ENCODE data around the gene FKBP5. TPM values are rescaled to one million over a fixed set of nuclear protein-coding genes. Genes with fewer than 3 reads are reported as not detected.

The FKBP5 gene
- total RNA-seq, 1 donor from 2014 or later: 246 TPM

DNA sequence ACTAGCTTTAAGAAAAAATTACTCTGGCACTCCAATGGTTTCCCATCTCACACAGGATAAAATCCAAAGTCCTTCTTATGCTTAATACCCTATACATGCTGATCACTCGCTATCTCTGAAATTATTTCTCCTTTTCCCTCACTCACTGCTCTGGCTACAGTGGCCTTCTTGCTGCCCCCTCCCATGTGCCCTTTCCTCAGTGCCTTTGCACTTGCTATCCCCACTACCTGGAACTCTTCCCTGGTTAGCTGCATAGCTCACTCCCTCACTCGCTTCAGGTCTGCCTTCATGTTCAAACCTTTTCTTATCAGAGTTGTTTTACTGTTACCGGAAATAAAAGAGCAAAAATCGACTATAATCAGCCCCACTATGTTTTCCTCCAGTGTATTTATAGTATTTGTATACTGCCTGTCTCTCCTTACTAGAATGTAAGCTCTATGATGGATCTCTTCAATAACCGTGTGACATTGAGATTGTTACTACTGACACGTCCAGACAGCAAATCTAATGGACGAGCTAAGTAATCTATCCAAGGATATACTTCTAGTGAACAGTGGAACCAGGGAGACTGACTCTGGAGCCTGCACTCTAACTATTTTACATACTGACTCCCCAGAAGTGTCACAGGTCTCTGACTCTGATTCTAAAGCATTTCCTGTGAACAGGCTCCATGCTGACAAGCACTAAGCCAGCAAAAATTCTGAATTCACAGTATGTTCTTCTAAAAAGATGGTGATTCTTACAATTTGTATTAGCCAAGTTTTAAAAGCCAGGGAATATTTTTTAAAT lies 25.1 kb downstream of the FKBP5 start:
- TF ChIP-seq POLR2AphosphoS5 (IDR thresholded peaks at IDR 0.05; ENCODE audit: insufficient read depth in 1 of 2, low read depth in 1 of 2) (no peak), POLR2A (IDR thresholded peaks at IDR 0.05) (no peak)
- TF ChIP-seq, protein P1, sequence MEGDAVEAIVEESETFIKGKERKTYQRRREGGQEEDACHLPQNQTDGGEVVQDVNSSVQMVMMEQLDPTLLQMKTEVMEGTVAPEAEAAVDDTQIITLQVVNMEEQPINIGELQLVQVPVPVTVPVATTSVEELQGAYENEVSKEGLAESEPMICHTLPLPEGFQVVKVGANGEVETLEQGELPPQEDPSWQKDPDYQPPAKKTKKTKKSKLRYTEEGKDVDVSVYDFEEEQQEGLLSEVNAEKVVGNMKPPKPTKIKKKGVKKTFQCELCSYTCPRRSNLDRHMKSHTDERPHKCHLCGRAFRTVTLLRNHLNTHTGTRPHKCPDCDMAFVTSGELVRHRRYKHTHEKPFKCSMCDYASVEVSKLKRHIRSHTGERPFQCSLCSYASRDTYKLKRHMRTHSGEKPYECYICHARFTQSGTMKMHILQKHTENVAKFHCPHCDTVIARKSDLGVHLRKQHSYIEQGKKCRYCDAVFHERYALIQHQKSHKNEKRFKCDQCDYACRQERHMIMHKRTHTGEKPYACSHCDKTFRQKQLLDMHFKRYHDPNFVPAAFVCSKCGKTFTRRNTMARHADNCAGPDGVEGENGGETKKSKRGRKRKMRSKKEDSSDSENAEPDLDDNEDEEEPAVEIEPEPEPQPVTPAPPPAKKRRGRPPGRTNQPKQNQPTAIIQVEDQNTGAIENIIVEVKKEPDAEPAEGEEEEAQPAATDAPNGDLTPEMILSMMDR (IDR thresholded peaks at IDR 0.05): no peak
- intact Hi-C loops (cut with DNase I): no loop called here
- H3K27me3 ChIP-seq: no peaks in the 10 kb centered on the region
- no peaks in the 10 kb centered on the region for H3K9me3 ChIP-seq
- peaks cover 0 to 17% of the 10 kb centered on the region in 2 donors for H3K36me3 ChIP-seq
- peak overlapping the region; percentile 47 for H3K27ac ChIP-seq
- H3K4me1 ChIP-seq: peaks cover 56% of the 10 kb centered on the region
- DNase-seq (ENCODE audit: extremely low spot score in 2 of 2): no peak
- no peak overlapping the region for H3K4me3 ChIP-seq

DNA sequence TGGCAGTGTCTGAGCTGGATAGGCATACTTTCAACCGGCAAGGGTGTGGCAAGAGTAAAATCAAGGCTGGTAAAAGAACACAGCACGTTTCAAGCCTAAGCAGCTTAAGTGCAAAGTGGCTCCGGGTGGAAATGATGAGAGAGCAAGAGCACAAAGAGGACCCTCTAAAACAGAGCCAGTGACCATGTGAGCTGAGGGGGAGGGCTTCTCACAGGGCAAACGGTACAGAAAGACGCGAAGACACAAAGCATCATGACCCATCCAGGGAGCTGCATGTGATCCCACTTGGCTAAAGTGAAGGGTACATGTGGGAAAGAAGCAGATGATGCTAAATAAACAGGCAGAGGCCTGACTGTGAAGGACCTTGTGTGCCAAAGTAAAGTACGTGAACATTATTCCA lies 25.7 kb downstream of the FKBP5 start:
- DNase-seq (ENCODE audit: extremely low spot score in 2 of 2): no peak
- Histone ChIP-seq H3K36me3 (peaks cover 0 to 12% of the 10 kb centered on the region in 2 donors), H3K27ac (peak overlapping the region; percentile 47), H3K4me1 (peaks cover 50% of the 10 kb centered on the region), H3K9me3 (no peaks in the 10 kb centered on the region), H3K27me3 (no peaks in the 10 kb centered on the region), H3K4me3 (no peak overlapping the region)
- intact Hi-C loops (cut with DNase I): no loop called here
- TF ChIP-seq, protein P1 (IDR thresholded peaks at IDR 0.05): no peak
- TF ChIP-seq POLR2AphosphoS5 (IDR thresholded peaks at IDR 0.05; ENCODE audit: insufficient read depth in 1 of 2, low read depth in 1 of 2): no peak
- no peak for TF ChIP-seq POLR2A (IDR thresholded peaks at IDR 0.05)

DNA sequence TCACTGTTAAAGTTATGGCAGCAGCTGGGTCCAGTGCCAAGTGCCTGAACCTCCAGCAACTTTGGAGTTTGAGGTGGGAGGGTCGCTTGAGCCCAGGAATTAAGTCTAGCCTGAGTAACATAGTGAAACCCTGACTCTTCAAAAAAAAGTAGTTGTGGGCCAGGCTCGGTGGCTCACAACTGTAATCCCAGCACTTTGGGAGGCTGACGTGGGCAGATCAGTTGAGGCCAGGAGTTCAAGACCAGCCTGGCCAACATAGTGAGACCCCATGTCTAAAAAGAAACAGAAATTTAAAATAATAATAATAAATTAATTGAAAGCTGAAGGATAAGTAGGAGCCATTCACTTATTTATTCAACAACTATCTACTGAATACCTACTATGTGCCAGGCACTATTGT lies 33.8 kb downstream of the FKBP5 start:
- no peaks in the 10 kb centered on the region for H3K9me3 ChIP-seq
- DNase-seq (ENCODE audit: extremely low spot score in 2 of 2): no peak
- no peak for TF ChIP-seq POLR2AphosphoS5 (IDR thresholded peaks at IDR 0.05; ENCODE audit: insufficient read depth in 1 of 2, low read depth in 1 of 2)
- no peak for TF ChIP-seq POLR2A (IDR thresholded peaks at IDR 0.05)
- TF ChIP-seq, protein P1 (IDR thresholded peaks at IDR 0.05): no peak
- intact Hi-C loops (cut with DNase I): no loop called here
- H3K36me3 ChIP-seq: peaks cover 0 to 13% of the 10 kb centered on the region in 2 donors
- H3K4me1 ChIP-seq: peaks cover 8% of the 10 kb centered on the region
- H3K4me3 ChIP-seq: no peak overlapping the region
- H3K27ac ChIP-seq: no peak overlapping the region
- H3K27me3 ChIP-seq: no peaks in the 10 kb centered on the region

DNA sequence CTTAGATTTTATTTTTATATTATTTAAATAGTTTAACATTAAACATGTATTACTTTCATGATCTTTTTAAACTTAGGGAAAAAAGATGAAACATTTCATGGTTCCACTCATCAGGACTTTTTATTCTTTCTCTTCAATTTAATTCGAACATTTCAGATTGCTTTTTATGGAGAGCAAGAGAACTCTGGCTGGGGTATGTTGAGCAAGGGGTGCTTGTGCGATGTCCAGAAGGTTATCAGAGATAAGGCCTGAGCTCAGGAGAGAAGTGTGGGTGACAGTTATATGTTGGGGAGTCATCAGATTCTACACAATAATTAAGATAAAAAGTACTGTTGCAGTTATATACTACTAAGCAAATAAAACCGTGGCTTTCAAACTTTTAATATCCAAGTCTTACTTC lies 37.5 kb downstream of the FKBP5 start:
- intact Hi-C loops (cut with DNase I): no loop called here

More for the DNA sequence above, 37.5 kb downstream of the FKBP5 start:
- Histone ChIP-seq H3K27me3 (no peaks in the 10 kb centered on the region), H3K4me3 (no peak overlapping the region), H3K27ac (no peak overlapping the region), H3K9me3 (no peaks in the 10 kb centered on the region), H3K4me1 (peaks cover 37% of the 10 kb centered on the region), H3K36me3 (peaks cover 0 to 8% of the 10 kb centered on the region in 2 donors)
- TF ChIP-seq POLR2A (IDR thresholded peaks at IDR 0.05): no peak
- TF ChIP-seq, protein P1 (IDR thresholded peaks at IDR 0.05): no peak
- TF ChIP-seq POLR2AphosphoS5 (IDR thresholded peaks at IDR 0.05; ENCODE audit: insufficient read depth in 1 of 2, low read depth in 1 of 2): no peak
- no peak for DNase-seq (ENCODE audit: extremely low spot score in 2 of 2)
